Thoracic aorta (tissue), 2 donors: Measurements from ENCODE around the gene DPF3. TPM values are rescaled to one million over a fixed set of nuclear protein-coding genes. Genes with fewer than 3 reads are reported as not detected.

Source experiments
- ATAC-seq: fragments of 150-250 bp; one replicate; pipeline ENCODE4 v1.8.0; 2017; ENCODE audit warnings: low read depth; ENCODE audit not compliant: insufficient number of reproducible peaks, low FRiP score
- DNase-seq: peaks from one replicate; pipeline ENCODE4 v3.0.0-alpha.2; 2020; ENCODE audit warnings: low spot score
- H3K27ac ChIP-seq, 2 donors: fragments of 200-600 bp; sonication (generic); 1 replicate in 1 of 2; 2 replicates in 1 of 2; pipeline ENCODE4 v1.5.1; 2016; ENCODE audit warnings: mild to moderate bottlenecking in 2 of 2, moderate library complexity in 2 of 2
- H3K27me3 ChIP-seq: fragments of 200-600 bp; sonication (generic); replicated peaks from 2 replicates; pipeline ENCODE4 v1.6.0; 2016; ENCODE audit warnings: mild to moderate bottlenecking; ENCODE audit not compliant: insufficient read depth
- H3K36me3 ChIP-seq: fragments of 200-600 bp; sonication (generic); one replicate; pipeline ENCODE4 v1.5.1; 2016
- H3K4me1 ChIP-seq, 2 donors: fragments of 200-600 bp; sonication (generic); 1 replicate in 1 of 2; 2 replicates in 1 of 2; pipeline versions ENCODE4 v1.5.1 to v1.6.0; 2016; ENCODE audit warnings: low read depth in 2 of 2, mild to moderate bottlenecking in 1 of 2; ENCODE audit not compliant: control insufficient read depth in 1 of 2
- H3K4me3 ChIP-seq: fragments of 200-600 bp; sonication (generic); 2 replicates; pipeline ENCODE4 v1.5.1; 2016; ENCODE audit warnings: mild to moderate bottlenecking
- H3K9me3 ChIP-seq: fragments of 200-600 bp; sonication (generic); 2 replicates; pipeline ENCODE4 v1.5.1; 2016
- CTCF ChIP-seq: fragments of 200-600 bp; sonication (generic); IDR thresholded peaks from one replicate; pipeline ENCODE4 v1.5.1; 2019; ENCODE audit warnings: antibody characterized with exemption
- total RNA-seq, 2 donors: library from RNA; depleted of rRNA; stranded (reverse); fragments of >200 nt; gene quantifications; one replicate each; pipeline versions ENCODE4 v1.1.0 to v1.2.3, GENCODE V29; 2016

DPF3 gene
- total RNA-seq, 2 donors from 2014 or later = 2.2 to 8.9 TPM

- no peak for TF ChIP-seq CTCF
- Histone ChIP-seq H3K27ac (no peak overlapping the region), H3K36me3 (no peaks in the 10 kb centered on the region), H3K9me3 (no peaks in the 10 kb centered on the region), H3K27me3 (no peaks in the 10 kb centered on the region), H3K4me1 (no peaks in the 10 kb centered on the region), H3K4me3 (no peak overlapping the region)
- DNase-seq = no peak
- no peak for ATAC-seq
Observed at GRCh38 chr14:72881543-72881942, 12.4 kb downstream of the DPF3 start.

GRCh38 chr14:72880820-72881219 lies 13.1 kb downstream of the DPF3 start:
- DNase-seq = no peak
- no peak for ATAC-seq
- Histone ChIP-seq H3K4me1 (no peaks in the 10 kb centered on the region), H3K27ac (no peak overlapping the region), H3K9me3 (no peaks in the 10 kb centered on the region), H3K27me3 (no peaks in the 10 kb centered on the region), H3K36me3 (no peaks in the 10 kb centered on the region), H3K4me3 (no peak overlapping the region)
- no peak for TF ChIP-seq CTCF

GRCh38 chr14:72880164-72880563 lies 13.7 kb downstream of the DPF3 start:
- Histone ChIP-seq H3K9me3 (no peaks in the 10 kb centered on the region), H3K4me3 (no peak overlapping the region), H3K27ac (no peak overlapping the region), H3K4me1 (no peaks in the 10 kb centered on the region), H3K36me3 (no peaks in the 10 kb centered on the region), H3K27me3 (no peaks in the 10 kb centered on the region)
- ATAC-seq = no peak
- TF ChIP-seq CTCF = no peak
- DNase-seq = no peak

GRCh38 chr14:72879431-72879830 lies 14.5 kb downstream of the DPF3 start:
- ATAC-seq = no peak
- no peaks in the 10 kb centered on the region for H3K9me3 ChIP-seq
- H3K27me3 ChIP-seq = no peaks in the 10 kb centered on the region
- no peaks in the 10 kb centered on the region for H3K36me3 ChIP-seq
- no peak overlapping the region for H3K27ac ChIP-seq
- DNase-seq = no peak
- H3K4me1 ChIP-seq = no peaks in the 10 kb centered on the region
- no peak for TF ChIP-seq CTCF
- H3K4me3 ChIP-seq = no peak overlapping the region

- no peaks in the 10 kb centered on the region for H3K4me1 ChIP-seq
- no peak for DNase-seq
- no peak for TF ChIP-seq CTCF
- ATAC-seq = no peak
- H3K9me3 ChIP-seq = no peaks in the 10 kb centered on the region
- no peaks in the 10 kb centered on the region for H3K27me3 ChIP-seq
- no peak overlapping the region for H3K27ac ChIP-seq
- no peak overlapping the region for H3K4me3 ChIP-seq
- H3K36me3 ChIP-seq = no peaks in the 10 kb centered on the region
Observed at GRCh38 chr14:72878746-72879145, 15.2 kb downstream of the DPF3 start.
